Activated CD4-positive, alpha-beta T cell treated with anti-CD3 and anti-CD28 coated beads, Interleukin-2, amount 10 ng/mL, durations not matched to agents 7 days and 5 days (primary cell): Measurements from ENCODE around the gene OSMR. TPM values are rescaled to one million over a fixed set of nuclear protein-coding genes. Genes with fewer than 3 reads are reported as not detected.

Source experiments
- CTCF ChIA-PET: fragments of 350-600 bp; sonication (Branson Sonifier 250); formaldehyde crosslinking; loops from one replicate; lab custom pipeline; 2021; ENCODE audit warnings: antibody characterized with exemption; lab: Charles Lee
- POLR2A ChIA-PET: fragments of 350-600 bp; sonication (Branson Sonifier 250); formaldehyde crosslinking; loops from one replicate; lab custom pipeline; 2021; ENCODE audit warnings: antibody characterized with exemption; lab: Charles Lee
- DNase-seq: peaks from one replicate; pipeline ENCODE4 v3.0.0-alpha.2; 2020
- H3K27ac Mint-ChIP-seq: one replicate; pipeline ENCODE4 v1.8.0; 2021; ENCODE audit warnings: mild to moderate bottlenecking, moderate library complexity, mixed read lengths
- H3K27me3 Mint-ChIP-seq: one replicate; pipeline ENCODE4 v1.8.0; 2021; ENCODE audit warnings: mixed read lengths
- H3K36me3 Mint-ChIP-seq: one replicate; pipeline ENCODE4 v1.8.0; 2021; ENCODE audit warnings: low read depth, mixed read lengths
- H3K4me1 Mint-ChIP-seq: one replicate; pipeline ENCODE4 v1.8.0; 2021; ENCODE audit warnings: mixed read lengths
- H3K4me3 Mint-ChIP-seq: one replicate; pipeline ENCODE4 v1.8.0; 2021; ENCODE audit warnings: mild to moderate bottlenecking, moderate library complexity, mixed read lengths
- H3K9me3 Mint-ChIP-seq: one replicate; pipeline ENCODE4 v1.8.0; 2021; ENCODE audit warnings: mixed read lengths
- total RNA-seq, 2 experiments: library from RNA; stranded (reverse); gene quantifications; one replicate each; pipeline ENCODE4 v1.2.3, GENCODE V29; 2021

Gene OSMR
- total RNA-seq, 2 experiments from 2014 or later, result not detected

DNA sequence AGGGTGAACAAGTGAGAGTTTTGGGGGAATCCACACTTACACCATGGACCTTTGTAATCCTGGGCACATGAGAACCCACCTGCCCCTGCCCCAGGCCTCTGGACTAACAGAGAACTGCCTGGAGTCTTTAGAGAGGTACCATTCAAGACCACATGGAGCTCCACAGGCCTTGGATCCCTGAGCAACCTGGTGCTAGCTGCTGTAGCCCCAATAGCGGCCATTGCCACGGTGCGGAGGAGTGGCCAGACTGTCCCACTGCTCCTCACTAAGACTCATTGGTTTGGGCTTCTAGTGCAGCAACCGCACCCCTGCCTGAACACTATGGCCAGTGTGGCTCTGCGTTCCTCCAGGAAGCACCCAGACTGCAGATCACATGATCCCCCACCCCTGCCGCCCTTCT lies 45.8 kb downstream of the OSMR start:
- Mint-ChIP-seq H3K36me3 (no peaks in the 10 kb centered on the region), H3K4me3 (no peak overlapping the region), H3K27me3 (peaks cover 34% of the 10 kb centered on the region), H3K4me1 (no peaks in the 10 kb centered on the region), H3K9me3 (peaks cover 4% of the 10 kb centered on the region), H3K27ac (no peak overlapping the region)
- CTCF ChIA-PET, result no interaction called here
- POLR2A ChIA-PET, result no interaction called here
- DNase-seq, result no peak

DNA sequence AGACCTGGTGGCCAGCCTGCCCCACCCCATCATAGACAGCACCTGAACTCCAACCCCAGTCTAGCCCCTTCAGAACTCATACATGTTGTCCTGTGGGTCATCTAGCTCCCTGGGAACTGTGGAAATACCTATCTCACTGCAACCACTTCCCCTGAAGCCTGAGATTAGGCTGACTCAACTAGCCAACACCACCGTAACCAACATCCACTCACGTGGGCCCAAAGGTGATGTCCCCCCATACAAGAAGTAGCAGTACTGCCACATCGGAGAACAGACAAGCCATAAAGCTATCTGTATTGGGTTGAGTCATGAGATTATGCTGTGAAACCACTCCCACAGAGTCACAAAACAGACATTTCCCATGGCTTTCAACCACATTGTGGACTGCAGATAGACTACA lies 46.6 kb downstream of the OSMR start:
- POLR2A ChIA-PET, result no interaction called here
- CTCF ChIA-PET, result no interaction called here
- Mint-ChIP-seq H3K4me1 (no peaks in the 10 kb centered on the region), H3K9me3 (peaks cover 6% of the 10 kb centered on the region), H3K4me3 (no peak overlapping the region), H3K36me3 (no peaks in the 10 kb centered on the region), H3K27ac (no peak overlapping the region), H3K27me3 (peaks cover 39% of the 10 kb centered on the region)
- no peak for DNase-seq

DNA sequence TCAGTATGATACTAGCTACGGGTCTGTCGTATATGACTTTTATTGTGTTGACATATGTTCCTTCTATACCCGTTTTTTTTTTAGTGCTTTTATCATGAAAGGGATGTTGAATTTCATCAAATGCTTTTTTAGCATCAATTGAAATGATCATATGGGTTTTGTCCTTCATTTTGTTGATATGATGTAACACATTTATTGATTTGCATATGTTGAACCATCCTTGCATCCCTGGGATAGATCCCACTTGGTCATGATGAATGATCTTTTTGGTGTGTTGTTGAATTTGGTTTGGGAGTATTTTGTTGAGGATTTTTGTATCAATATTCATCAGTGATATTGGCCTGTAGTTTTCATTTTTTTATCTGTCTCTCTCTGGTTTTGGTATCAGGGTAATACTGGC lies 50.9 kb downstream of the OSMR start:
- no peaks in the 10 kb centered on the region for H3K4me1 Mint-ChIP-seq
- H3K4me3 Mint-ChIP-seq, result no peak overlapping the region
- peaks cover 37% of the 10 kb centered on the region for H3K27me3 Mint-ChIP-seq
- no peak for DNase-seq
- ChIA-PET POLR2A (no interaction called here), CTCF (no interaction called here)
- H3K27ac Mint-ChIP-seq, result no peak overlapping the region
- no peaks in the 10 kb centered on the region for H3K36me3 Mint-ChIP-seq
- H3K9me3 Mint-ChIP-seq, result peaks cover 8% of the 10 kb centered on the region

GRCh38 chr5:38899936-38900335 lies 54.1 kb downstream of the OSMR start:
- Mint-ChIP-seq H3K27me3 (peaks cover 22% of the 10 kb centered on the region), H3K36me3 (no peaks in the 10 kb centered on the region), H3K27ac (no peak overlapping the region), H3K4me1 (no peaks in the 10 kb centered on the region), H3K9me3 (peaks cover 16% of the 10 kb centered on the region), H3K4me3 (no peak overlapping the region)
- DNase-seq, result no peak
- ChIA-PET POLR2A (no interaction called here), CTCF (no interaction called here)

DNA sequence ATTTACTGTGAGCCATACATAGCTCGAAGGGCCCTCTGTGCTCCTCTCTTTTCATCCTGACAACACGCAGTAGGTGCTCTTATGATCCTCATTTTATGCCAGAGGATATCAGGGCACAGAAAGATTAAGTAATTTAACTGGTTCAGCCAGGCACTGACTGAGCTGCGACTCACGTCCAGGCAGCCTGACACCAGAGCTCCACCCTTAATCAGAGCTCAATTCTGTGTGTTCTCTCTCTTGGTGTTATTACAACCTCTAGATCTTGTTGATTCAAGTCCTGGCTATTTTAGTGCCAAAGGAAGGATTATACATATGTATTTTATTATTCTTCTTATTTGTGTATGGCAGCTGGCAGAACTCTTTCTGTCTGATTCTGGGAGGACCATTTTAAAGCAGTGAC lies 59.7 kb downstream of the OSMR start:
- peaks cover 17% of the 10 kb centered on the region for H3K9me3 Mint-ChIP-seq
- no peak overlapping the region for H3K27ac Mint-ChIP-seq
- H3K27me3 Mint-ChIP-seq, result peaks cover 4% of the 10 kb centered on the region
- ChIA-PET POLR2A (no interaction called here), CTCF (interaction anchor here (0.7 kb wide), 1 partner anchor 1940 kb away, joined by 3 read pairs; no protein-coding TSS in a partner anchor)
- H3K4me1 Mint-ChIP-seq, result no peaks in the 10 kb centered on the region
- no peak overlapping the region for H3K4me3 Mint-ChIP-seq
- no peaks in the 10 kb centered on the region for H3K36me3 Mint-ChIP-seq
- DNase-seq, result no peak

DNA sequence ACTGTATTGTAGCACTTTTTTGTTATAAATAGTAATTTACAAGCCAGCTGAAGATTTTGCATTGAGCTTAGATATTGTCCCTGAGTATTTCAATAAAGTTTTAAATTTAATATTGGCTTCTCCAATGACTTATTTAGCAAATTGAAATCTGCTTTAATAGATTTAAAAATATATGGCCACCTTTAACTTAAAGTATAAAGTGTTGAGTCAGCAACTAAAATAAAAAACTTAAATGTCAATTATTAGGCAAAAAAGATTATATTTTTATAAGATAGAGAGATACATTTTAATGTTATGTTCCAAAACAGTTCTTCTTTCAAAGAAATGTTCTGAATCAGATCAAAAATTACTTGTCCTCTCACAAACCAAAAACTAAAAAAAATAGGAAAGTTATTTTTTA lies 60.7 kb downstream of the OSMR start:
- ChIA-PET CTCF (no interaction called here), POLR2A (no interaction called here)
- Mint-ChIP-seq H3K27me3 (peaks cover 9% of the 10 kb centered on the region), H3K9me3 (peaks cover 17% of the 10 kb centered on the region), H3K27ac (no peak overlapping the region), H3K4me1 (no peaks in the 10 kb centered on the region), H3K4me3 (no peak overlapping the region), H3K36me3 (no peaks in the 10 kb centered on the region)
- no peak for DNase-seq

DNA sequence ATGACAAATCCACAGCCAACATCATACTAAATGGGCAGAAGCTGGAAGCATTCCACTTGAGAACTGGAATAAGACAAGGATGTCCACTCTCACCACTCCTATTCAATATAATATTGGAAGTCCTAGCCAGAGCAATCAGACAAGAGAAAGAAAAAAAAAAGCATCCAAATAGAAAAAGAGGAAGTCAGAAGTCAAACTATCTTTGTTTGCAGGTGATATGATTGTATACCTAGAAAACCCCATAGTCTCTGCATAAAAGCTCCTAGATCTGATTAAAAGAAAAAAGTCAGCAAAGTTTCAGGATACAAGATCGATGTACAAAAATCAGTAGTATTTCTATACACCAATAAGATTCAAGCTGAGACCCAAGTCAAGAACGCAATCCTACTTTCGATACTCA lies 66.1 kb downstream of the OSMR start:
- CTCF ChIA-PET, result interaction anchor here (0.6 kb wide), 1 partner anchor 8 kb away, joined by 3 read pairs; no protein-coding TSS in a partner anchor
- no peaks in the 10 kb centered on the region for H3K4me1 Mint-ChIP-seq

DNA sequence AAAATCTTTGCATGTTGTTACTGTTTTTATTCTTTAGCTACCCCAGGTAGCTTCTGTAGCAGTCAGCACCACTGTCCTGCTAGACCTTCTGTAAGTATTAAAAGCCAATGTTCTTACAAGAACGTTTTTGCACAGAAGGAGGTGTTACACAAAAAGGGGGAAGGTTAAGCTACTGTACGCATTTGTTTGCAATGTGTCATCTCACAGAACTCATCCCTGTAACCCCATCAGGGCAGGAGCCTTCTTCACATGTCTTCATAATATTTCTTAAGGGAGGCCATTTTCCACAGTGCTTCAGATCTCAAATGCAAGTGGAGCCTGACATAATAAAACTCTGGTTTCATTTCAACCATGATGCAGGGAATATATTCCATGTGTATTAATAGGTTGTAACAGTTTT lies 67.9 kb downstream of the OSMR start:
- ChIA-PET CTCF (no interaction called here), POLR2A (no interaction called here)
- H3K9me3 Mint-ChIP-seq, result peaks cover 9% of the 10 kb centered on the region
- no peak for DNase-seq
- H3K27ac Mint-ChIP-seq, result no peak overlapping the region
- no peaks in the 10 kb centered on the region for H3K36me3 Mint-ChIP-seq
- H3K27me3 Mint-ChIP-seq, result peaks cover 27% of the 10 kb centered on the region
- H3K4me1 Mint-ChIP-seq, result no peaks in the 10 kb centered on the region
- H3K4me3 Mint-ChIP-seq, result no peak overlapping the region

More for the DNA sequence above, 66.1 kb downstream of the OSMR start:
- peaks cover 27% of the 10 kb centered on the region for H3K27me3 Mint-ChIP-seq
- no peak for DNase-seq
- H3K27ac Mint-ChIP-seq, result no peak overlapping the region
- POLR2A ChIA-PET, result no interaction called here
- no peaks in the 10 kb centered on the region for H3K36me3 Mint-ChIP-seq
- no peak overlapping the region for H3K4me3 Mint-ChIP-seq
- H3K9me3 Mint-ChIP-seq, result peaks cover 9% of the 10 kb centered on the region

DNA sequence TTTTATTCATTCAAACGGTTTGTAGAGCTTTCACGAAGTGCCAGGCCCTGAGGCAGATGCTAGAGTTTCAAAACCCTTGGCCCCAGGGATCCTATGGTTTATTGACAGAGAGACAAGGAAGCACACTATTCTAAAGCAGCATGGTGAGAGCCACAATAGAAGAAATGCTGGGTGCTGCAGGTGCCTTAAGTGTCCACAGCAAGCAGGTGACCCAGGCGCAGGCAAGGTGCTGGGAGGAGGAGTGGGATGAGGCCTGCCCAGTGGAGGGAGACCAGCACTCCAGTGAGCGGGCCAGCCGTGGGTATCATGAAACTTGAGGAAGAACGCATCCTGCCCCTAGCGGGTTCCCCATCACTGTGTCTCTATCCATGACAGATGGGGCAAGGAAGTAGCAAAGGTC lies 71.0 kb downstream of the OSMR start:
- Mint-ChIP-seq H3K4me1 (no peaks in the 10 kb centered on the region), H3K9me3 (no peaks in the 10 kb centered on the region), H3K36me3 (no peaks in the 10 kb centered on the region), H3K27me3 (peaks cover 17% of the 10 kb centered on the region), H3K27ac (no peak overlapping the region), H3K4me3 (no peak overlapping the region)
- ChIA-PET CTCF (no interaction called here), POLR2A (no interaction called here)
- no peak for DNase-seq

- no peak overlapping the region for H3K4me3 Mint-ChIP-seq
- no peaks in the 10 kb centered on the region for H3K36me3 Mint-ChIP-seq
- DNase-seq, result no peak
- peaks cover 21% of the 10 kb centered on the region for H3K27me3 Mint-ChIP-seq
- H3K27ac Mint-ChIP-seq, result no peak overlapping the region
- H3K9me3 Mint-ChIP-seq, result no peaks in the 10 kb centered on the region
- ChIA-PET CTCF (interaction anchor here (1.4 to 3.2 kb wide), 2 partner anchors 11 to 93 kb away, joined by 3 to 11 read pairs; no protein-coding TSS in a partner anchor), POLR2A (no interaction called here)
- H3K4me1 Mint-ChIP-seq, result no peaks in the 10 kb centered on the region
These were observed 75.4 kb downstream of the OSMR start for GRCh38 chr5:38921174-38921573.

GRCh38 chr5:38922199-38922598 lies 76.4 kb downstream of the OSMR start:
- Mint-ChIP-seq H3K27me3 (peaks cover 18% of the 10 kb centered on the region), H3K36me3 (no peaks in the 10 kb centered on the region), H3K4me1 (no peaks in the 10 kb centered on the region), H3K9me3 (no peaks in the 10 kb centered on the region), H3K27ac (no peak overlapping the region), H3K4me3 (no peak overlapping the region)
- peak; percentile 52 for DNase-seq
- POLR2A ChIA-PET, result no interaction called here
- CTCF ChIA-PET, result interaction anchor here (1.3 to 3.2 kb wide), 3 partner anchors 10 to 94 kb away, joined by 3 to 11 read pairs (median 3); no protein-coding TSS in a partner anchor

- Mint-ChIP-seq H3K27me3 (peaks cover 23% of the 10 kb centered on the region), H3K4me1 (no peaks in the 10 kb centered on the region), H3K9me3 (no peaks in the 10 kb centered on the region), H3K27ac (no peak overlapping the region), H3K36me3 (no peaks in the 10 kb centered on the region), H3K4me3 (no peak overlapping the region)
- CTCF ChIA-PET, result interaction anchor here (0.7 to 3.2 kb wide), 2 partner anchors 8 to 44 kb away, joined by 4 to 11 read pairs; no protein-coding TSS in a partner anchor
- DNase-seq, result no peak
- POLR2A ChIA-PET, result no interaction called here
These were observed 78.0 kb downstream of the OSMR start for GRCh38 chr5:38923661-38924451.

DNA sequence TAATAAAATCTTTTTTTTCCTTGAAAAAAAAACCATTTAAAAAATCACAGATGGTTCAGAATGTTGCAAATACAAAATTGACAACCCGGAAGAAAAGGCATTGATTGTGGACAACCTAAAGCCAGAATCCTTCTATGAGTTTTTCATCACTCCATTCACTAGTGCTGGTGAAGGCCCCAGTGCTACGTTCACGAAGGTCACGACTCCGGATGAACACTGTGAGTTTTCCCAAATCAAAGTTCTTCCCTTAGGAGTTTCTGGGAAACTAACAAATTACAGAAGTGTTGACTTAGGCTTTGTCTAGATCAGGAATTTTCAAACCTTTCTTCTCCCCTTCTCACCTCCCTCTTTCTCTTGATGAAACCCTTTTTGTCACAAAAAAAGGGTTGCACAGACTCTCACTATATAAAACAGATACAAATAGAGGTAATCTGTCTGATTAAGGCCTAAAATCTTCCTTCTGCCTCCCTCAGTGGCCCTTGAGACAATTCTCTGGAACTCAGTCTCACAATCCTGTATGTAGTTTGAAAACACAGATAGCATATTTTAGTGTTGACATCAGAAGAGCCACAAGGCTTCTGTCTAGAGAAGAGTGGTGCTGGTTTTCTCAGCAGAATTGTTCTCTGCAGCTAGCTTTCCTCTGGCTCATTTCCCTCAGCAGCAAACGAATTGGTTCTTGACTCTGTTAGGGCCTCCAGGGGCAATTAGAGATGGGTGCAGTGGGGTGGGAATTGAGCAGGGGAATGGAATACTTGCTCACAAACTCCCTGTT lies 79.5 kb downstream of the OSMR start:
- no peak overlapping the region for H3K27ac Mint-ChIP-seq
- CTCF ChIA-PET, result interaction anchor here (1.6 kb wide), 1 partner anchor 44 kb away, joined by 3 read pairs; no protein-coding TSS in a partner anchor
- POLR2A ChIA-PET, result no interaction called here
- DNase-seq, result no peak
- no peak overlapping the region for H3K4me3 Mint-ChIP-seq
- no peaks in the 10 kb centered on the region for H3K4me1 Mint-ChIP-seq
- H3K27me3 Mint-ChIP-seq, result peaks cover 26% of the 10 kb centered on the region
- no peaks in the 10 kb centered on the region for H3K9me3 Mint-ChIP-seq
- no peaks in the 10 kb centered on the region for H3K36me3 Mint-ChIP-seq
